Peyer's patch (tissue), 4 donors: ENCODE results near the gene NAA38. TPM values are rescaled to one million over a fixed set of nuclear protein-coding genes. Genes with fewer than 3 reads are reported as not detected.

Experiments
- DNase-seq, 3 donors: peaks; one replicate each; pipeline ENCODE4 v3.0.0-alpha.2; 2017 to 2019
- H3K27ac ChIP-seq, 4 donors: fragments of 200-600 bp; sonication (generic); one replicate each; pipeline ENCODE4 v1.5.1; 2016 to 2019
- H3K27me3 ChIP-seq, 2 donors: fragments of 200-600 bp; sonication (generic); one replicate each; pipeline ENCODE4 v1.5.1; 2019
- H3K36me3 ChIP-seq, 3 donors: fragments of 200-600 bp; sonication (generic); one replicate each; pipeline ENCODE4 v1.5.1; 2016 to 2019
- H3K4me1 ChIP-seq, 4 donors: fragments of 200-600 bp; sonication (generic); one replicate each; pipeline ENCODE4 v1.5.1; 2016 to 2019
- H3K4me3 ChIP-seq, 4 donors: fragments of 200-600 bp; sonication (generic); 1 replicate in 3 of 4; 2 replicates in 1 of 4; pipeline ENCODE4 v1.5.1; 2016 to 2019; ENCODE audit warnings: mild to moderate bottlenecking in 1 of 4
- H3K9me3 ChIP-seq, 4 donors: fragments of 200-600 bp; sonication (generic); one replicate each; pipeline ENCODE4 v1.5.1; 2016 to 2019; ENCODE audit warnings: mild to moderate bottlenecking in 1 of 4
- POLR2A ChIP-seq, 2 donors: fragments of 450-650 bp; IDR thresholded peaks; one replicate each; pipeline ENCODE4 v1.5.1; 2017; ENCODE audit warnings: antibody characterized with exemption in 2 of 2, mild to moderate bottlenecking in 2 of 2, moderate library complexity in 2 of 2
- total RNA-seq, 4 donors: library from RNA; depleted of rRNA; stranded (reverse); fragments of >200 nt; gene quantifications; one replicate each; pipeline ENCODE4 v1.1.0, GENCODE V29; 2016
- TF ChIP-seq, protein P1 (sequence below), 6 experiments: fragments of 450-650 bp in 4 of 6; fragments of 200-600 bp in 2 of 6; sonication (generic) in 1 of 6; IDR thresholded peaks; one replicate each; pipeline ENCODE4 v1.5.1; 2017 to 2019; ENCODE audit warnings: antibody characterized with exemption in 6 of 6, mild to moderate bottlenecking in 3 of 6, moderate library complexity in 1 of 6

NAA38 gene
- total RNA-seq, 4 donors from 2014 or later: 28.6 to 75.8 (median 47.8) TPM

DNA sequence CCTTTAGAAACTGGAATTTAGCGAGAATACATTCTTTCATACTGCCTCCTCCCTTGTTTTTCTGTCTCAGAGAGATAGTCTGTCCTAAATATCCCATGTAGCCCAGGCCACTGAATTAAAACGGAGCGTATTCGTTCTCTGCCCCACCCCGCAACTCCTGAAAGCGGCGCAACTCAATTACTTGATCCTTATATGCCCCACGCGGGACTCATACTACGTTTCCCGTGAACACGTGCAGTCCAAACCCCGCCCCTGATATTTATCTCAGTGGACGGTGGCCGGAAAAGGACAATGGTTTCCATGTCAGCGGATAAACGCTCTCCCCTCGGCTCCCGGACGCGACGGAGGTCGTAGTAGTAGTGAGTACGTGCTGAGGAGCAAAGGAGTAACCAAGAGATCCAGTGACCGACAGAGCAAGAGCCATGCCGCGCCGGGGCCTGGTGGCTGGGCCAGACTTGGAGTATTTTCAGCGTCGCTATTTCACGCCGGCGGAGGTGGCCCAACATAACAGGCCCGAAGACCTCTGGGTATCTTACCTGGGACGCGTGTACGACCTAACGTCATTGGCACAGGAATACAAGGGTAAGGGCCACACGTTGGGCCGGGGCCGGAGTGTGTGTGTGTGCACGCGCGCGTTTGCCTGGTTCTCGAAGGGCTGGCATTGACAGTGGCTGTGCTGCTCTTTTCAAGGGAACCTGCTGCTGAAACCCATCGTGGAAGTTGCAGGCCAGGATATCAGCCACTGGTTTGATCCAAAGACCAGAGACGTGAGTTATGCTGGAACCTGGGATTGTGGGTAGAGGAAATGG, 558 bp upstream of the NAA38 start, which contains the start of gene CYB5D1:
Gene CYB5D1, plus strand, starts transcription at position 291 of the 809 bp plus-strand sequence. Its CDS starts 132 bp downstream, at position 423.
- Histone ChIP-seq H3K4me3 (peak within 1 kb of the TSS; percentile 59 to 77 (median 70)), H3K27me3 (no peaks in the 10 kb centered on the region), H3K4me1 (peaks cover 6 to 36% (median 13%) of the 10 kb centered on the region in 4 donors), H3K36me3 (peaks cover 0 to 26% (median 0%) of the 10 kb centered on the region in 3 donors), H3K27ac (peak within 1 kb of the TSS; percentile 87 to 94 (median 90)), H3K9me3 (no peaks in the 10 kb centered on the region)
- TF ChIP-seq, protein P1, sequence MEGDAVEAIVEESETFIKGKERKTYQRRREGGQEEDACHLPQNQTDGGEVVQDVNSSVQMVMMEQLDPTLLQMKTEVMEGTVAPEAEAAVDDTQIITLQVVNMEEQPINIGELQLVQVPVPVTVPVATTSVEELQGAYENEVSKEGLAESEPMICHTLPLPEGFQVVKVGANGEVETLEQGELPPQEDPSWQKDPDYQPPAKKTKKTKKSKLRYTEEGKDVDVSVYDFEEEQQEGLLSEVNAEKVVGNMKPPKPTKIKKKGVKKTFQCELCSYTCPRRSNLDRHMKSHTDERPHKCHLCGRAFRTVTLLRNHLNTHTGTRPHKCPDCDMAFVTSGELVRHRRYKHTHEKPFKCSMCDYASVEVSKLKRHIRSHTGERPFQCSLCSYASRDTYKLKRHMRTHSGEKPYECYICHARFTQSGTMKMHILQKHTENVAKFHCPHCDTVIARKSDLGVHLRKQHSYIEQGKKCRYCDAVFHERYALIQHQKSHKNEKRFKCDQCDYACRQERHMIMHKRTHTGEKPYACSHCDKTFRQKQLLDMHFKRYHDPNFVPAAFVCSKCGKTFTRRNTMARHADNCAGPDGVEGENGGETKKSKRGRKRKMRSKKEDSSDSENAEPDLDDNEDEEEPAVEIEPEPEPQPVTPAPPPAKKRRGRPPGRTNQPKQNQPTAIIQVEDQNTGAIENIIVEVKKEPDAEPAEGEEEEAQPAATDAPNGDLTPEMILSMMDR (IDR thresholded peaks at IDR 0.05): peak in 2 of 6 experiments; percentile 2 to 12
- TF ChIP-seq POLR2A (IDR thresholded peaks at IDR 0.05): peak; percentile 33 to 44
- DNase-seq: peak; percentile 89 to 97 (median 95)

DNA sequence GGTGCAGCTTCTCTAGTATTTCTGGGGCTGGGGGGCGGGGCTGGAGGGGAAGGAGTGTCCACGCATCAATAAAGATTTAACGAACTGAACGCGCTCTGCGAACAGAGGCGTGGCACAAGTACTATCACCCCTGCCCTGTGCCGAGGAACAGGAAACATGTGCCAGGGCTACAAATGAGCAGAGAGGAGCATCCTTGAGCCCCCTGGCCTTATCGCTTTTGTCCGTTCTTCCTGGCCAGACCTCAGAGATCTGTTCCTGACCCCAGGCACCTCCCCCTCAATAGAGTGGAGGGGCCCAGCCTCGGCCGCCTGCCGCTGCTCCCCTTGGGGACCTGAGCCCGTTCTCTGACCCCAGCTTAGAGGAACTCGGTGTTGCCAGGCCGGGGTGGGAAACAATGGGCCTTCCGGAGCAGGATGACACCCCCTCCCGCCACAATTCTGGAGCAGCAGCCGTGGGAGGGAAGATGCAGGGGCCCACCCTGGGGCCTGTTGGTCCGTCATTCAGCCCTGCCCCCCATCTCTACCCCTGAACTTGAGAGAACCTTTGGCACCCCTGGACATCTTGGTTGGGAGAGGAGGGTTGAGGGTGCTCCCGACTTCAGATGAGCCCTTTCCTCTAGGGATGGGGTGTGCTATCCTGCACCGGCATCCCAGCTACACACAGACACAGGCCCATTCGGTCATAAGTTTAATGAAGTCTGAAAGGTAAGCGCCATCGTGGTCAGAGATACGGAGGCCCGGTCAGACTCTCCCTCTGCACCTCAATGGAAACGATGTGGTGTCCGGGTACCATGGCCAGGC, 1.1 kb downstream of the NAA38 start:
- TF ChIP-seq, protein P1 (IDR thresholded peaks at IDR 0.05): no peak
- no peak for TF ChIP-seq POLR2A (IDR thresholded peaks at IDR 0.05)
- H3K4me1 ChIP-seq: peaks cover 8 to 45% (median 19%) of the 10 kb centered on the region in 4 donors
- peak overlapping the region; percentile 87 to 94 (median 90) for H3K27ac ChIP-seq
- DNase-seq: peak; percentile 31 to 72 (median 71)
- no peaks in the 10 kb centered on the region for H3K27me3 ChIP-seq
- peaks cover 0 to 38% (median 0%) of the 10 kb centered on the region in 3 donors for H3K36me3 ChIP-seq
- H3K9me3 ChIP-seq: no peaks in the 10 kb centered on the region
- H3K4me3 ChIP-seq: peak overlapping the region; percentile 59 to 77 (median 70)

DNA sequence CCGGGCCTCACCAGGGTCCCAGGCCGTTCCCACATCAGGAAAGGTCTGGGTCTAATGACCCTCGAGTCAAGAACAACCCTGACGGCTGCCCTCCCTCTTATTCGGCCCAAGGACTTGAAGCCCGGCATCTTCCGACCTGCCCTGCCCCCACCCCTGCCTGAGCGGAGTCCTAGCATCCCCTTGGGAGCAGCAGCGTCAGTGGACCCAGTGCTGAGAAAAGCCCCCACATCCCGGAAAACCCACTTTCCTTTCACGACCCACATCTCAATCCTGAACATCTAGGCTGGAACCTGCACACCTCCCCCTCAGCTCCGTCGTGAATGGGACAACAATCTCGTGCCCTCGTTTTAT, 1.7 kb downstream of the NAA38 start:
- DNase-seq: peak in 2 of 3 donors; percentile 56 to 57
- TF ChIP-seq POLR2A (IDR thresholded peaks at IDR 0.05): no peak
- TF ChIP-seq, protein P1 (IDR thresholded peaks at IDR 0.05): no peak
- H3K36me3 ChIP-seq: peaks cover 0 to 44% (median 0%) of the 10 kb centered on the region in 3 donors

DNA sequence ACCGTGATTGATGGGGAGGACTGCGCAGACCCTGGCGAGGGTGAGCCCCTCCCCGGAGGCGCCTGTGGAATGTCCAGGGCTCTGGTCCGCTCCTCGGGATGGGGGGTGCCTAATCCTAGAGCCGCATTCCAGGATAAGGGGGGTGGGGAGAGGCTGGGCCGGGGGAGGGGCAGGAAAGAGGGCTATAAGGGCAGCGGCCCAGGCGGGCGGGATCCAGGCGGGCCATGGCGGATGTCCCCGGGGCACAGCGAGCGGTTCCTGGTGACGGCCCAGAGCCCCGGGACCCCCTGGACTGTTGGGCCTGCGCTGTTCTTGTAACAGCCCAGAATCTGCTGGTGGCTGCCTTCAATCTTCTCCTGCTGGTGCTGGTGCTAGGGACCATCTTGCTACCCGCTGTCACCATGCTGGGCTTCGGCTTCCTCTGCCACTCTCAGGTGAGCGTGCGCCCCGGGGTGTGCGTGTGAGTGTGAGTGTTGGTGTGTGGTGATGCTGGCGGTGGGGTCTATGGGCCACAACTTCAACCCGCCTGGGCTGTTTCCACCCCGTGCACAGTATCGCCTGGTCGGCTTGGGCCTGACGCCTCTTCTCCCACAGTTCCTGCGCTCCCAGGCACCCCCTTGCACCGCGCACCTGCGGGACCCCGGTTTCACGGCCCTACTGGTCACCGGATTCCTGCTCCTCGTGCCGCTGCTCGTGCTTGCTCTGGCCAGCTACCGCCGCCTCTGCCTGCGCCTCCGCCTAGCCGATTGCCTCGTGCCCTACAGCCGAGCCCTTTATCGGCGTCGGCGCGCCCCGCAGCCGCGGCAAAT, 2.3 kb downstream of the NAA38 start, which contains the start of gene TMEM88:
Gene TMEM88, plus strand, starts transcription at position 216 of the 809 bp plus-strand sequence. Its CDS starts 9 bp downstream, at position 225.
- H3K4me3 ChIP-seq: peak within 1 kb of the TSS in 2 of 4 donors; percentile 70 to 77
- peaks cover 0 to 50% (median 0%) of the 10 kb centered on the region in 3 donors for H3K36me3 ChIP-seq

More for the DNA sequence above, 1.7 kb downstream of the NAA38 start:
- Histone ChIP-seq H3K4me1 (peaks cover 10 to 51% (median 20%) of the 10 kb centered on the region in 4 donors), H3K27ac (peak overlapping the region in 3 of 4 donors; percentile 88 to 94 (median 92)), H3K4me3 (peak overlapping the region in 2 of 4 donors; percentile 70 to 77), H3K9me3 (no peaks in the 10 kb centered on the region), H3K27me3 (no peaks in the 10 kb centered on the region)

More for the DNA sequence above, 2.3 kb downstream of the NAA38 start, which contains the start of gene TMEM88:
- H3K4me1 ChIP-seq: peaks cover 10 to 53% (median 20%) of the 10 kb centered on the region in 4 donors
- H3K27me3 ChIP-seq: no peaks in the 10 kb centered on the region
- TF ChIP-seq, protein P1 (IDR thresholded peaks at IDR 0.05): no peak
- TF ChIP-seq POLR2A (IDR thresholded peaks at IDR 0.05): no peak
- DNase-seq: peak in 1 of 3 donors; percentile 52
- no peaks in the 10 kb centered on the region for H3K9me3 ChIP-seq
- peak within 1 kb of the TSS in 3 of 4 donors; percentile 88 to 94 (median 92) for H3K27ac ChIP-seq
